Nephron progenitor cell (in vitro differentiated cells): ENCODE measurements around the gene SOWAHA.

Source experiments
- DNase-seq: peaks from one replicate; pipeline ENCODE4 v3.0.0; 2021
- H3K27ac Mint-ChIP-seq: 2 replicates; pipeline ENCODE4 v1.8.0; 2021; ENCODE audit warnings: mild to moderate bottlenecking, moderate library complexity, mixed read lengths
- H3K27me3 Mint-ChIP-seq: 2 replicates; pipeline ENCODE4 v1.8.0; 2021; ENCODE audit warnings: mild to moderate bottlenecking, low read depth, mixed read lengths; ENCODE audit not compliant: poor library complexity
- H3K36me3 Mint-ChIP-seq: 2 replicates; pipeline ENCODE4 v1.8.0; 2021; ENCODE audit warnings: low read depth, mixed read lengths
- H3K4me1 Mint-ChIP-seq: 2 replicates; pipeline ENCODE4 v1.8.0; 2021; ENCODE audit warnings: mixed read lengths
- H3K4me3 Mint-ChIP-seq: 2 replicates; pipeline ENCODE4 v1.8.0; 2021; ENCODE audit warnings: mild to moderate bottlenecking, moderate library complexity, mixed read lengths
- H3K9me3 Mint-ChIP-seq: 2 replicates; pipeline ENCODE4 v1.8.0; 2021; ENCODE audit warnings: mild to moderate bottlenecking, moderate library complexity, mixed read lengths
- TF ChIP-seq, protein P1 (sequence below): fragments of 200-600 bp; sonication (generic); IDR thresholded peaks from 2 replicates; pipeline ENCODE4 v1.5.0; 2021; ENCODE audit warnings: antibody characterized with exemption

SOWAHA gene

DNA sequence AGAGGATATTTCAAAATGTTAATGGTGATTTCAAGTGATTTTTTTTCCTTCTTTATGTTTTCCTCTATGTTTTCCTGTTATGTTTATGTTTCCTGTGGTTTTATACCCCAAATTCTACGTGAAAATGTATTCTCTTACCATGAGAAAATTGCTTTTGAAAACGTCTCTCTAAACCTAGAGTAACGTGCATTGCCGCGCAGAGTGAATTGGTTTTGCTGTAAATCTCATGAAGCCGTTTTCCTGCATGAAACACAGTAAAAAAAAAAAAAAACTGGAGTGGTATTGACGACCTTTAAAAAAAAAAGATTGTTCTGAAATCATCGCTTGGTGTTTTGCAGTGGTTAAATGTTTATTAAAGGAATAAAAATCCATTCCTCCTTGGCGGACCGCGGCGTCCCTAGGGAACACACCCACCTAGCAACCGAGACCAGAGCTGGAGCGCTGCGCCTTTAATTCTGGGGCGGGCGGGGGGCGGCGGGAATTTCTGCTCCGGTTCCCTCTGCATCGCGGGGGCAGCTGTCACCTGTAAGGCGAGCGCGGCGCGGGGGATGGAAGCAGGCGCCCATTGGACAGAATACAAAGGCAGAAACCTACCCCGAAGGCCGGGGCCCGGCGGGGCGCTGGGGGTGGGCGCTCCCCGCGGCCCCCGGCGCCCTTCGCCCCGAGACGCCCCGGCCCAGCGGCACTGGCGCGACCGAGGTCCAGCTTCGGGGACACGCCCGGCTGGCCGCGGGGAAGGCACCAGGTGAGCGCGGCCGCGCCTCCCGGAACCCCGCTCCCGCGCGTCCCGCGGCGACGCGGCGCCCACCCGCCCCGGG lies at the start of gene SOWAHA:
Gene SOWAHA (plus strand): TSS at position 522 of the 818 bp plus-strand sequence. CDS start 320 bp downstream, outside the sequence.
- Mint-ChIP-seq H3K4me1 (peaks cover 11% of the 10 kb centered on the region), H3K36me3 (no peaks in the 10 kb centered on the region), H3K4me3 (peak within 1 kb of the TSS; percentile 75), H3K27ac (no peak within 1 kb of the TSS), H3K27me3 (peaks cover 85% of the 10 kb centered on the region), H3K9me3 (peaks cover 5% of the 10 kb centered on the region)
- DNase-seq: peak; percentile 54
- TF ChIP-seq, protein P1, sequence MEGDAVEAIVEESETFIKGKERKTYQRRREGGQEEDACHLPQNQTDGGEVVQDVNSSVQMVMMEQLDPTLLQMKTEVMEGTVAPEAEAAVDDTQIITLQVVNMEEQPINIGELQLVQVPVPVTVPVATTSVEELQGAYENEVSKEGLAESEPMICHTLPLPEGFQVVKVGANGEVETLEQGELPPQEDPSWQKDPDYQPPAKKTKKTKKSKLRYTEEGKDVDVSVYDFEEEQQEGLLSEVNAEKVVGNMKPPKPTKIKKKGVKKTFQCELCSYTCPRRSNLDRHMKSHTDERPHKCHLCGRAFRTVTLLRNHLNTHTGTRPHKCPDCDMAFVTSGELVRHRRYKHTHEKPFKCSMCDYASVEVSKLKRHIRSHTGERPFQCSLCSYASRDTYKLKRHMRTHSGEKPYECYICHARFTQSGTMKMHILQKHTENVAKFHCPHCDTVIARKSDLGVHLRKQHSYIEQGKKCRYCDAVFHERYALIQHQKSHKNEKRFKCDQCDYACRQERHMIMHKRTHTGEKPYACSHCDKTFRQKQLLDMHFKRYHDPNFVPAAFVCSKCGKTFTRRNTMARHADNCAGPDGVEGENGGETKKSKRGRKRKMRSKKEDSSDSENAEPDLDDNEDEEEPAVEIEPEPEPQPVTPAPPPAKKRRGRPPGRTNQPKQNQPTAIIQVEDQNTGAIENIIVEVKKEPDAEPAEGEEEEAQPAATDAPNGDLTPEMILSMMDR: no peak

DNA sequence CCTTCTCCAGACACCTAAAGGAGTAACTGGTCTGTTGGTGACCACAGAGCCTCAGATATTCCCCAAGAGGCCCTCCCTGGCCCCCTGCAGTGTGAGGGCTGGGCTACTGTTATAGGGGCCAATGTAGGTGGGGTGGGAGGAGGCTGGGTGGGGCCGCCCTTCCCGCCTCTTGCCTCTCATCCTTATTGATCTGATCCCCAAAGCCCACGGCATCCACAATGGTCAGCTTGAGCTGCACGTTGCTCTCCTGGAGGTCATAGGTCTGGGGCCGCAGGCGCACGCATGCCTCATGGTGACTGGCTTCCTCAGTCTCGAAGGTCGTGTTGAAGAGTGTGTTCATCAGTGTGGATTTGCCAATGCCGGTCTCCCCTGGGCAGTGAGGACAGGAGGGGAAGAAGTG lies 49.1 kb upstream of the SOWAHA start:
- Mint-ChIP-seq H3K27me3 (peaks cover 4% of the 10 kb centered on the region), H3K36me3 (peaks cover 14% of the 10 kb centered on the region), H3K9me3 (no peaks in the 10 kb centered on the region), H3K27ac (no peak overlapping the region), H3K4me1 (no peaks in the 10 kb centered on the region), H3K4me3 (no peak overlapping the region)
- DNase-seq: no peak
- TF ChIP-seq, protein P1: no peak

DNA sequence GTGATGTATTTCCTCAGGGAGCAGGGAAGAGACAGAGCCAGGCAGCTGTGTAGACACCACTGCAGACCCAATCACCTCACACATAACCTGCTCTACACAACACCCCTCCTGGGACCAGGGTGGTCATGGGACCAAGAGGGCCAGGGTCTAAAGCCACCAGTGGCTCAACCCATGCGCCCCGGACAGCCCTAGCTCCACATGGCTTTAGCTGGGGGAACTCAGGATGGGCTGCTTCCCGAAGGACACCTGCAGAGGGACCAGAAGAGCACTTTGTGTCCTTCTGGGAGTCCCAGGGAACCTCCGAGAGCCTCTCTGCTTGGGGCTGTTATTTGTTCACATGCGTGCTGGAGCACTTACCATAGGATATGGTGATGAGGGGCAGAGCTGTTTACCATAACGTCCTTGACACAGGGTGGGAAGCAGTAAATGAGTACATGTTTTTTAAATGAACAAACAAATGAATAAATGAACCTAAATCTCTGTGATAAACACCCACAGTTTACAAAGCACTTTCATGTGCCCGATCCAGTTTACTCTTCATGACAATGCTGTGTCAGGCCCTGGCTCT lies 48.3 kb upstream of the SOWAHA start:
- H3K9me3 Mint-ChIP-seq: no peaks in the 10 kb centered on the region
- no peak for DNase-seq

DNA sequence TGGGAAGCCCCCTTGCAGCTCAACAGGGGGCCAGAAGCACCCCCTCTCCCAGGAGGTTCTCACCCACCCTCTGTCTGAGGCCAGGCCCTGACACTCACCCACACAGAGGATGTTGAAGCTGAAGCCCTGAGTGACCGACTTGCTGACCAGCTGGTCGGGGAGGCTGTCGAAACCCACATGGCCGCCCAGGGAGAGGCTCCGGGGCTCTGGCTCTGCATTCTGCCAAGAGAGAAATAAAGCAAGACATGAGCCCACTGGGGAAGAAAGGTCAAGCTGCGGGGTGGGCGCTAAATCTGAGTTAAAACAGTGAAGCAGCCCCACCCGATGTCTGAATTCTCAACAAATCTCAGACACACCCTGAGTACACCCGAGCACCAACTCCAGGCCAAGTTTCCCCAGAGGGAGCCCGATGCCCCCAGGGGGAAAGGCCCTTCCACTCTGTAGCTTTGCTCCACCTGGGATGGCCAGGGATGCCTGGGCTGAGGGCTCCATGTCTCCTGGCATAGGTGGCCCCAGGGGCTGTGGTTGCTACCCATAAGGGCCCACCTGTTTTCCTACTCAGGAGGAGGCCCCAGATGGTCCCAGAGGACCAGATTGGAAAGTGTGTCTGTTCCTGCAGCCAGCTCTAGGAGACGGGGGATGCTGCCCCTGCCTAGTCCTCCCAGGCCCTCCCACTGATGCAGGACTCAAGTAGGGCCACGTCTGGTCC lies 47.6 kb upstream of the SOWAHA start:
- DNase-seq: no peak
- no peaks in the 10 kb centered on the region for H3K4me1 Mint-ChIP-seq
- no peak overlapping the region for H3K4me3 Mint-ChIP-seq
- peaks cover 5% of the 10 kb centered on the region for H3K27me3 Mint-ChIP-seq
- H3K27ac Mint-ChIP-seq: no peak overlapping the region
- no peaks in the 10 kb centered on the region for H3K9me3 Mint-ChIP-seq
- peaks cover 14% of the 10 kb centered on the region for H3K36me3 Mint-ChIP-seq
- TF ChIP-seq, protein P1: no peak

More for the DNA sequence above, 48.3 kb upstream of the SOWAHA start:
- TF ChIP-seq, protein P1: no peak
- Mint-ChIP-seq H3K4me3 (no peak overlapping the region), H3K27me3 (peaks cover 4% of the 10 kb centered on the region), H3K4me1 (no peaks in the 10 kb centered on the region), H3K27ac (no peak overlapping the region), H3K36me3 (peaks cover 14% of the 10 kb centered on the region)

DNA sequence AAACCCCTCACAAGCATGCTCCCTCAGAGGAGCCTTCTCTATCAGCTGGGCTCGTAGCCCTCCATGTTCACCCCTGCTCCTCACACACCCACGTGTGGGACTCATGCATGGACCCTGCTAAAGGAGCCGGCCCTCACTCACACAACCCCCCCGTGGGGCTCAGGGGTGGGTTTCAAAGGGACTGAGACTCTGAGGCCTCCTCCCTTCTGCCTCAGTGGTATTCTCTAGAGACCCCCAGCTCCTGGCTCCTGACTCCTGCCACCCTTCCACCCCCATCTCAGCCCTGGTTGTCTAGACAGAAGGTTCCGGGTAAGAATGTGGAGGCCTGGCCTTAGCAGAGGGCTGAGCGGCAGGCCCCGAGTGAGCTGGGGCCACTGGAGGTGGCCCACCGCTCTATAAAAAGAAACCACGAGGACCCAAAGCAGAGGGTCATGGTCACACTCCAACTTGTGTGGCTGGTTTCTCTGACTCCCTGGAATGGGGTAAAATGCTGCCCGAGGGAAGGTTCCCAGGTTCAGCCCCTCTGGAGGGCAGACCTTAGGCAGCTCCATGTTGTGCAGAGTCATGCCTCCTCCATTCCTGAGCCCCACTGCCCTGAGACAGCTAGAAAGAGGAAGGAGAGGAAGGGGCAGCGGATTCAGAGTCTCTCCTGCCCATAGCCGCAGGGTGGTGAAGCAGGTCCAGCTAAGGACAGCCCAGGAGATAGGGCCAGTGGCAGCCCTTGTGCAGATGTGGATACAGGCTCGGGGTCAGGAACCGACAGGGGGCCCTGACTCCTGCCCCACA lies 46.9 kb upstream of the SOWAHA start:
- Mint-ChIP-seq H3K4me1 (peaks cover 4% of the 10 kb centered on the region), H3K4me3 (no peak overlapping the region), H3K27me3 (peaks cover 6% of the 10 kb centered on the region), H3K9me3 (no peaks in the 10 kb centered on the region), H3K27ac (no peak overlapping the region), H3K36me3 (peaks cover 14% of the 10 kb centered on the region)
- DNase-seq: no peak
- TF ChIP-seq, protein P1: no peak
